ENCODE results near the gene GP1BB. TPM values are rescaled to one million over a fixed set of nuclear protein-coding genes. Genes with fewer than 3 reads are reported as not detected.
"Not testable (repeated sequence)": the region's sequence is repeated elsewhere in the genome, so short reads cannot be mapped to it uniquely, and the experiment has no call there.

GP1BB gene
- total RNA-seq, 1 experiment from 2014 or later = not detected

DNA sequence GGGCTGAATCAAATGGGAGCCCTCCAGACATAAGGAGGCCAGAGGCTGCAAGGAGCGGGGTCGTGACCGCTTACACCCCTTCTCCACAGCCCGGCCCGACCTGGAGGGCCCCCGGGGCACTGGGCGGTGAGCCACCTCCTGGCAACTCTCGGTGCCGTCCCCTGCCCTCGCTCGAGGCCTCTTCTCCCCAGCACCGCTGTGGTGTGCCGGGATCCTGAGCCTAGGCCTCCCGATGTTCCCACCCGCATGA, 432 bp upstream of the GP1BB start:
- TF ChIP-seq, protein P1, sequence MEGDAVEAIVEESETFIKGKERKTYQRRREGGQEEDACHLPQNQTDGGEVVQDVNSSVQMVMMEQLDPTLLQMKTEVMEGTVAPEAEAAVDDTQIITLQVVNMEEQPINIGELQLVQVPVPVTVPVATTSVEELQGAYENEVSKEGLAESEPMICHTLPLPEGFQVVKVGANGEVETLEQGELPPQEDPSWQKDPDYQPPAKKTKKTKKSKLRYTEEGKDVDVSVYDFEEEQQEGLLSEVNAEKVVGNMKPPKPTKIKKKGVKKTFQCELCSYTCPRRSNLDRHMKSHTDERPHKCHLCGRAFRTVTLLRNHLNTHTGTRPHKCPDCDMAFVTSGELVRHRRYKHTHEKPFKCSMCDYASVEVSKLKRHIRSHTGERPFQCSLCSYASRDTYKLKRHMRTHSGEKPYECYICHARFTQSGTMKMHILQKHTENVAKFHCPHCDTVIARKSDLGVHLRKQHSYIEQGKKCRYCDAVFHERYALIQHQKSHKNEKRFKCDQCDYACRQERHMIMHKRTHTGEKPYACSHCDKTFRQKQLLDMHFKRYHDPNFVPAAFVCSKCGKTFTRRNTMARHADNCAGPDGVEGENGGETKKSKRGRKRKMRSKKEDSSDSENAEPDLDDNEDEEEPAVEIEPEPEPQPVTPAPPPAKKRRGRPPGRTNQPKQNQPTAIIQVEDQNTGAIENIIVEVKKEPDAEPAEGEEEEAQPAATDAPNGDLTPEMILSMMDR (IDR thresholded peaks at IDR 0.05; ENCODE audit: unreplicated experiment) = no peak
- CTCF ChIA-PET = no interaction called here
- H3K27ac Mint-ChIP-seq (ENCODE audit: unreplicated experiment) = peak overlapping the region; percentile 10
- peaks cover 90% of the 10 kb centered on the region for H3K27me3 Mint-ChIP-seq (ENCODE audit: unreplicated experiment)
- no peaks in the 10 kb centered on the region for H3K9me3 Mint-ChIP-seq (ENCODE audit: low read depth, unreplicated experiment)
- peaks cover 24% of the 10 kb centered on the region for H3K36me3 Mint-ChIP-seq (ENCODE audit: insufficient read depth, unreplicated experiment)
- intact Hi-C loops (cut with micrococcal nuclease; ENCODE audit: unreplicated experiment) = no loop called here
- DNase-seq = no peak
- H3K4me3 Mint-ChIP-seq (ENCODE audit: low read depth, unreplicated experiment) = peak overlapping the region; percentile 69
- no TSS peak for BruUV-seq (replicated peaks)
- H3K4me1 Mint-ChIP-seq (ENCODE audit: low read depth, unreplicated experiment) = peaks cover 9% of the 10 kb centered on the region

DNA sequence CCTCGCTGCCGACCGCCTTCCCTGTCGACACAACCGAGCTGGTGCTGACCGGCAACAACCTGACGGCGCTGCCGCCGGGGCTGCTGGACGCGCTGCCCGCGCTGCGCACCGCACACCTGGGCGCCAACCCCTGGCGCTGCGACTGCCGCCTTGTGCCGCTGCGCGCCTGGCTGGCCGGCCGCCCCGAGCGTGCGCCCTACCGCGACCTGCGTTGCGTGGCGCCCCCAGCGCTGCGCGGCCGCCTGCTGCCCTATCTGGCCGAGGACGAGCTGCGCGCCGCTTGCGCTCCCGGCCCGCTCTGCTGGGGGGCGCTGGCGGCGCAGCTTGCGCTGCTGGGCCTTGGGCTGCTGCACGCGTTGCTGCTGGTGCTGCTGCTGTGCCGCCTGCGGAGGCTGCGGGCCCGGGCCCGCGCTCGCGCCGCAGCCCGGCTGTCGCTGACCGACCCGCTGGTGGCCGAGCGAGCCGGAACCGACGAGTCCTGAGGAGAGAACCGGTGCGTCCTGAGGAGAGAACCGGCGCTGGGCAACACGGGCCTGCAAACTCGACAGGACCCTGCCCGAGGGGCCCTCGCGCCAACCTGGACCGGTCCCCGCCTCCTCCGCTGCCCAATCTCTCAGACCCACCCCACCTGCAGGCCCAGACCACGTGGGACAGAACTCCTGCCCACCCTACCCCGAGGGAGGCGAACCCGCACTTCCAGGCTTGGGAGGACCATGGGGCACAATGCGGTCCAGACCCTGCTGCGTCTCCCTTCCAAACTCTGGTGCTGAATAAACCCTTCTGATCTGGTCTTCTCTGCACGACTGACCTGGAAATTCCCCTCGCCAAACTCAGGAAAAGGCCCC, 866 bp downstream of the GP1BB start:
- H3K4me1 Mint-ChIP-seq (ENCODE audit: low read depth, unreplicated experiment) = peaks cover 9% of the 10 kb centered on the region
- H3K36me3 Mint-ChIP-seq (ENCODE audit: insufficient read depth, unreplicated experiment) = peaks cover 24% of the 10 kb centered on the region
- H3K4me3 Mint-ChIP-seq (ENCODE audit: low read depth, unreplicated experiment) = peak overlapping the region; percentile 69
- no TSS peak for BruUV-seq (replicated peaks)
- H3K27me3 Mint-ChIP-seq (ENCODE audit: unreplicated experiment) = peaks cover 98% of the 10 kb centered on the region
- no peak overlapping the region for H3K27ac Mint-ChIP-seq (ENCODE audit: unreplicated experiment)
- TF ChIP-seq, protein P1 (IDR thresholded peaks at IDR 0.05; ENCODE audit: unreplicated experiment) = peak; percentile 9
- no peaks in the 10 kb centered on the region for H3K9me3 Mint-ChIP-seq (ENCODE audit: low read depth, unreplicated experiment)
- intact Hi-C loops (cut with micrococcal nuclease; ENCODE audit: unreplicated experiment) = no loop called here
- peak; percentile 56 for DNase-seq
- CTCF ChIA-PET = interaction anchor here (0.5 to 1.4 kb wide), 5 partner anchors 17 to 188 kb away, joined by 3 to 7 read pairs (median 3); no protein-coding TSS in a partner anchor

DNA sequence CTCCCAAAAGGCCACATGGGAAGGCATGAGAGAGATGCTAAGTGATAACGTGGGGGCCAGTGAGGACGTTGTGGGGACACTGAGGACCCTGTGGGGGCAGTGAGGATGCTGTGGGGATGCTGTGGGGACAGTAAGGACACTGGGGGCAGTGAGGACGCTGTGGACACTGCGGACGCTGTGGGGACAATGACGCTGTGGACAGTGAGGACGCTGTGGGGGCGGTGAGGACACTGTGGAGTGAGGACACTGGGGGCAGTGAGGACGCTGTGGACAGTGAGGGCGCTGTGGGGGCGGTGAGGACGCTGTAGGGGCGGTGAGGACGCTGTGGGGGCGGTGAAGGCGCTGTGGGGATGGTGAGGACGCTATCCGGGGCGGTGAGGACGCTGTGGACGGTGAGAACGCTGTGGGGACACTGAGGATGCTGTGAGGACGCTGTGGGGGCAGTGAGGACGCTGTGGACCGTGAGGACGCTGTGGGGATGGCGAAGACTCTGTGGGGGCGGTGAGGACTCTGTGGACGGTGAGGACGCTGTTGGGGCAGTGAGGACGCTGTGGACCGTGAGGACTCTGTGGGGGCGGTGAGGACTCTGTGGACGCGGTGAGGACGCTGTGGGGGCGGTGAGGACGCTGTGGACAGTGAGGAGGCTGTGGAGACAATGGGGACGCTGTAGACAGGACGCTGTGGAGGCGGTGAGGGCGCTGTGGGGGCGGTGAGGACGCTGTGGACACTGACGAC, 1.8 kb downstream of the GP1BB start:
- Mint-ChIP-seq H3K36me3 (ENCODE audit: insufficient read depth, unreplicated experiment) (peaks cover 24% of the 10 kb centered on the region), H3K9me3 (ENCODE audit: low read depth, unreplicated experiment) (no peaks in the 10 kb centered on the region), H3K4me3 (ENCODE audit: low read depth, unreplicated experiment) (peak overlapping the region; percentile 69), H3K4me1 (ENCODE audit: low read depth, unreplicated experiment) (peaks cover 9% of the 10 kb centered on the region), H3K27me3 (ENCODE audit: unreplicated experiment) (peaks cover 98% of the 10 kb centered on the region), H3K27ac (ENCODE audit: unreplicated experiment) (no peak overlapping the region)
- intact Hi-C loops (cut with micrococcal nuclease; ENCODE audit: unreplicated experiment) = no loop called here
- TF ChIP-seq, protein P1 (IDR thresholded peaks at IDR 0.05; ENCODE audit: unreplicated experiment) = no peak
- DNase-seq = no peak
- BruUV-seq (replicated peaks) = no TSS peak
- CTCF ChIA-PET = interaction anchor here (0.7 kb wide), 1 partner anchor 40 kb away, joined by 6 read pairs; no protein-coding TSS in a partner anchor

DNA sequence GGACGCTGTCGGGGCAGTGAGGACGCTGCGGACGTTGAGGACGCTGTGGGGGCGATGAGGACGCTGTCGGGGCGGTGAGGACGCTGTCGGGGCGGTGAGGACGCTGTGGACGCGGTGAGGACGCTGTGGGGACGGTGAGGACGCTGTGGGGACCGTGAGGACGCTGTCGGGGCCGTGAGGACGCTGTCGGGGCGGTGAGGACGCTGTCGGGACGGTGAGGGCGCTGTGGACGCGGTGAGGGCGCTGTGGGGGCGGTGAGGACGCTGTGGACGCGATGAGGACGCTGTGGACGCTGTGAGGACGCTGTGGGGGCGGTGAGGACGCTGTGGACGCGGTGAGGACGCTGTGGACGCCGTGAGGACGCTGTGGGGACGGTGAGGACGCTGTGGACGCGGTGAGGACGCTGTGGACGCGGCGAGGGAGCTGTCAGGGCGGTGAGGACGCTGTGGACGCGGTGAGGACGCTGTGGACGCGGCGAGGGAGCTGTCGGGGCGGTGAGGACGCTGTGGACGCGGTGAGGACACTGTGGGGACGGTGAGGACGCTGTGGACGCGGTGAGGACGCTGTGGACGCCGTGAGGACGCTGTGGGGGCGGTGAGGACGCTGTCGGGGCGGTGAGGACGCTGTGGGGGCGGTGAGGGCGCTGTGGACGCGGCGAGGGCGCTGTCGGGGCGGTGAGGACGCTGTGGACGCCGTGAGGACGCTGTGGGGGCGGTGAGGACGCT, 2.9 kb downstream of the GP1BB start:
- intact Hi-C loops (cut with micrococcal nuclease; ENCODE audit: unreplicated experiment); H3K9me3 Mint-ChIP-seq (ENCODE audit: low read depth, unreplicated experiment); H3K4me3 Mint-ChIP-seq (ENCODE audit: low read depth, unreplicated experiment); H3K27ac Mint-ChIP-seq (ENCODE audit: unreplicated experiment); DNase-seq; BruUV-seq (replicated peaks); H3K4me1 Mint-ChIP-seq (ENCODE audit: low read depth, unreplicated experiment): not testable (repeated sequence)
- peaks cover 24% of the 10 kb centered on the region for H3K36me3 Mint-ChIP-seq (ENCODE audit: insufficient read depth, unreplicated experiment)
- CTCF ChIA-PET = interaction anchor here (0.7 kb wide), 2 partner anchors 19 to 38 kb away, joined by 6 to 8 read pairs; no protein-coding TSS in a partner anchor
- peaks cover 95% of the 10 kb centered on the region for H3K27me3 Mint-ChIP-seq (ENCODE audit: unreplicated experiment)
